Neuronal stem cell (in vitro differentiated cells): ENCODE results near the gene CPSF4L.

Experiments used
- DNase-seq: peaks from one replicate; pipeline ENCODE4 v3.0.0-alpha.2; 2013; ENCODE audit warnings: low spot score
- H2AFZ ChIP-seq: one replicate; pipeline ENCODE4 v1.6.1; 2013; ENCODE audit warnings: mild to moderate bottlenecking, low read length, inconsistent platforms
- H2AK5ac ChIP-seq: 2 replicates; pipeline ENCODE4 v1.6.1; 2013; ENCODE audit warnings: low read depth, mild to moderate bottlenecking, inconsistent platforms, low read length, moderate library complexity, mixed read lengths
- H2BK120ac ChIP-seq: 2 replicates; pipeline ENCODE4 v1.6.1; 2013; ENCODE audit warnings: low read depth, mild to moderate bottlenecking, inconsistent platforms, low read length, moderate library complexity, mixed read lengths
- H2BK12ac ChIP-seq: one replicate; pipeline ENCODE4 v1.6.1; 2013; ENCODE audit warnings: low read length, inconsistent platforms
- H2BK15ac ChIP-seq: 2 replicates; pipeline ENCODE4 v1.6.1; 2013; ENCODE audit warnings: mild to moderate bottlenecking, low read length, inconsistent platforms, mixed read lengths
- H2BK5ac ChIP-seq: one replicate; pipeline ENCODE4 v1.6.1; 2013; ENCODE audit warnings: inconsistent platforms, mild to moderate bottlenecking, low read length, moderate library complexity
- H3K14ac ChIP-seq: one replicate; pipeline ENCODE4 v1.6.1; 2013; ENCODE audit warnings: low read length, inconsistent platforms
- H3K18ac ChIP-seq: 2 replicates; pipeline ENCODE4 v1.6.1; 2013; ENCODE audit warnings: low read length, inconsistent platforms
- H3K23ac ChIP-seq: 2 replicates; pipeline ENCODE4 v1.6.1; 2013; ENCODE audit warnings: low read depth, mild to moderate bottlenecking, mixed read lengths, low read length, inconsistent platforms; ENCODE audit not compliant: poor library complexity
- H3K27ac ChIP-seq: replicated peaks from 3 replicates; pipeline ENCODE4 v1.5.1; 2013; ENCODE audit warnings: low read length, inconsistent platforms
- H3K27me3 ChIP-seq, 3 experiments: 2 replicates each; pipeline ENCODE4 v1.6.1; 2013; ENCODE audit warnings: low read length in 3 of 3, mild to moderate bottlenecking in 2 of 3, inconsistent platforms in 1 of 3, low read depth in 1 of 3, mixed read lengths in 1 of 3, moderate library complexity in 1 of 3; ENCODE audit not compliant: control insufficient read depth in 3 of 3, insufficient read depth in 3 of 3
- H3K36me3 ChIP-seq, 2 donors: replicated peaks in 1 of 2; 2 replicates each; pipeline ENCODE4 v1.6.1; 2013; ENCODE audit warnings: low read length in 2 of 2; ENCODE audit not compliant: control insufficient read depth in 2 of 2, insufficient read depth in 2 of 2
- H3K4ac ChIP-seq: 2 replicates; pipeline ENCODE4 v1.6.1; 2013; ENCODE audit warnings: inconsistent platforms, mild to moderate bottlenecking, low read length, moderate library complexity
- H3K4me1 ChIP-seq, 2 donors: 1 replicate in 1 of 2; 2 replicates in 1 of 2; pipeline ENCODE4 v1.6.1; 2013; ENCODE audit warnings: low read length in 2 of 2, low read depth in 1 of 2; ENCODE audit not compliant: control insufficient read depth in 2 of 2, insufficient read depth in 1 of 2
- H3K4me2 ChIP-seq: one replicate; pipeline ENCODE4 v1.6.1; 2013; ENCODE audit warnings: mild to moderate bottlenecking, low read length, inconsistent platforms; ENCODE audit not compliant: insufficient read depth, poor library complexity, severe bottlenecking
- H3K4me3 ChIP-seq, 2 donors: 2 replicates each; pipeline ENCODE4 v1.5.1; 2013; ENCODE audit warnings: low read length in 2 of 2, mild to moderate bottlenecking in 2 of 2, inconsistent platforms in 1 of 2, moderate library complexity in 1 of 2
- H3K79me1 ChIP-seq: one replicate; pipeline ENCODE4 v1.6.1; 2013; ENCODE audit warnings: low read depth, mild to moderate bottlenecking, inconsistent platforms, low read length, moderate library complexity
- H3K9ac ChIP-seq: one replicate; pipeline ENCODE4 v1.6.1; 2013; ENCODE audit warnings: mild to moderate bottlenecking, low read depth, low read length, inconsistent platforms; ENCODE audit not compliant: poor library complexity
- H3K9me3 ChIP-seq, 2 donors: replicated peaks in 1 of 2; 2 replicates each; pipeline versions ENCODE3 to v1.6.1; 2013; ENCODE audit warnings: low read length in 2 of 2, mild to moderate bottlenecking in 2 of 2, inconsistent platforms in 1 of 2, low read depth in 1 of 2, mixed read lengths in 1 of 2, moderate library complexity in 1 of 2; ENCODE audit not compliant: control insufficient read depth in 2 of 2, insufficient read depth in 1 of 2
- H4K8ac ChIP-seq: one replicate; pipeline ENCODE4 v1.6.1; 2013; ENCODE audit warnings: low read depth, mild to moderate bottlenecking, inconsistent platforms, low read length, moderate library complexity
- H4K91ac ChIP-seq: one replicate; pipeline ENCODE4 v1.6.1; 2013; ENCODE audit warnings: low read length, low read depth, mild to moderate bottlenecking, inconsistent platforms; ENCODE audit not compliant: poor library complexity
- WGBS, 2 donors: extraction: QIAGEN DNeasy Blood & Tissue Kit; methylation state at CpG; one replicate each; pipeline ENCODE4 v1.1.7; 2013; ENCODE audit warnings: missing lambda C conversion rate in 2 of 2, mixed read lengths in 1 of 2; ENCODE audit not compliant: insufficient read length in 2 of 2, insufficient replicate concordance in 1 of 2; ENCODE audit errors: extremely low coverage in 2 of 2; 5-methylcytosine and 5-hydroxymethylcytosine counted together

The CPSF4L gene

GRCh38 chr17:73199751-73200317, 61.8 kb downstream of the CPSF4L start:
- Histone ChIP-seq H3K36me3 (peaks cover 58 to 96% of the 10 kb centered on the region in 2 donors), H2BK15ac (no peak overlapping the region), H3K27ac (no peak overlapping the region), H2BK5ac (no peak overlapping the region), H3K4me1 (no peaks in the 10 kb centered on the region), H3K14ac (no peak overlapping the region), H2AFZ (no peak overlapping the region), H3K79me1 (no peaks in the 10 kb centered on the region), H3K9me3 (no peaks in the 10 kb centered on the region), H2AK5ac (no peak overlapping the region), H2BK12ac (no peak overlapping the region), H3K9ac (no peak overlapping the region), H4K91ac (no peak overlapping the region), H3K4ac (no peak overlapping the region), H3K18ac (no peak overlapping the region), H3K27me3 (no peaks in the 10 kb centered on the region), H3K4me2 (no peak overlapping the region), H4K8ac (no peak overlapping the region), H2BK120ac (no peak overlapping the region), H3K4me3 (no peak overlapping the region), H3K23ac (no peak overlapping the region)
- no CpG with 5 or more reads among the region's 8 CpGs for WGBS, 2 donors
- no peak for DNase-seq

GRCh38 chr17:73198930-73199260, 62.8 kb downstream of the CPSF4L start:
- H3K9me3 ChIP-seq = no peaks in the 10 kb centered on the region
- no peak overlapping the region for H2BK120ac ChIP-seq
- no peak overlapping the region for H2AFZ ChIP-seq
- H3K18ac ChIP-seq = no peak overlapping the region
- H3K79me1 ChIP-seq = no peaks in the 10 kb centered on the region
- no peak overlapping the region for H3K23ac ChIP-seq
- H2AK5ac ChIP-seq = no peak overlapping the region
- no peak overlapping the region for H3K27ac ChIP-seq
- H3K36me3 ChIP-seq = peaks cover 57 to 87% of the 10 kb centered on the region in 2 donors
- no peaks in the 10 kb centered on the region for H3K27me3 ChIP-seq
- no peak for DNase-seq
- H3K4me1 ChIP-seq = no peaks in the 10 kb centered on the region
- H3K4me2 ChIP-seq = no peak overlapping the region
- WGBS, 2 donors = no CpG with 5 or more reads among the region's 7 CpGs
- no peak overlapping the region for H4K8ac ChIP-seq
- no peak overlapping the region for H3K9ac ChIP-seq
- H3K14ac ChIP-seq = no peak overlapping the region
- H2BK15ac ChIP-seq = no peak overlapping the region
- no peak overlapping the region for H2BK5ac ChIP-seq
- H3K4ac ChIP-seq = no peak overlapping the region
- H2BK12ac ChIP-seq = no peak overlapping the region
- no peak overlapping the region for H3K4me3 ChIP-seq
- no peak overlapping the region for H4K91ac ChIP-seq
